HG02840 (cell line): ENCODE data around the gene ASB2.

Experiments
- ATAC-seq: cut with Tn5 transposase; IDR thresholded peaks from one replicate; pipeline ENCODE4 v1.9.1; 2021; ENCODE audit warnings: mild to moderate bottlenecking, moderate library complexity, moderate number of reproducible peaks; ENCODE audit not compliant: unreplicated experiment, low FRiP score

ASB2 gene

DNA sequence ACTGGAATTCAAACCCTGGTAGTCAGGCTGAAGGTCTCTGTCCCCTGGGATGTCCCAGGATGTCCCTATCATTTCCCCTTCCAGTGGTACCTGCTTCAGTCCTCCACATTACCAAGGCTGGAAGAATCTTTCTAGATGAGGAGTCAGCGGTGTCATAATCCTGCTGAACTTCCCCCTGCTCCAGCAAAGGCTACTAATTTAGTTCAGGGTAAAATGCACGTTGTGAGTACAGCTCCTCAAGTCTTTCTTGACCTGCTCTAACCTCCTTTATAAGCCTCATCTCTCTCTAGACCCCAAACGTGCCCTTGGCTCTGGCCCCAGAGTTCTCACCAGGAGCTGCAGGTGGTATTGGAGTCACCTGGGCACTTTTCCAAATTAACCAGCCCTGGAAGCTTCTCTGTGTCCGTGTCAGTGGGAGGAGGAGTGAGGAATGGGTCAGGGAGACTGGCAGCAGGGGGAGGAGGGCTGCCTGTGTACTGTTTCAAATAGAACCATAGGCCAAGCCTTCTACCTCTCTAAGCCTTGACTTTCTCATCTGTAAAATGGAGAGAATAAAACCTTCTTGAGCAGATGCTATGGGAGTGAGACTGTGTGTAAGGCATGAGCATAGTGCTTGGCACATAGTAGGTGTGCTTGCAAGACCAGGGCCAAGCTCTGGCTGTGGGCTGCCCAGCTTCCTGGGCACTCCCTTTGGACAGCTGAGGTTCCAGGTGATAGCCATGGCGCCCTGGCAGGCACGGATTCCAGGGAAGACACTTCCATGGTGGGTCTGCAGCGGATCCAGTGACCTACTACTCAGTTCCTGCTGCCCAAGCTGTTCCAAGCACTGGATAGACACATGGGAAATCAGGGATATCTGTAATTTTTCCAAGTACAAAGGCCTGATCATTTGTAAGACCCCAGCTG is 24.5 kb downstream of the ASB2 start:
- ATAC-seq = no peak

GRCh38 chr14:93950948-93951634 is 25.3 kb downstream of the ASB2 start:
- ATAC-seq = no peak

DNA sequence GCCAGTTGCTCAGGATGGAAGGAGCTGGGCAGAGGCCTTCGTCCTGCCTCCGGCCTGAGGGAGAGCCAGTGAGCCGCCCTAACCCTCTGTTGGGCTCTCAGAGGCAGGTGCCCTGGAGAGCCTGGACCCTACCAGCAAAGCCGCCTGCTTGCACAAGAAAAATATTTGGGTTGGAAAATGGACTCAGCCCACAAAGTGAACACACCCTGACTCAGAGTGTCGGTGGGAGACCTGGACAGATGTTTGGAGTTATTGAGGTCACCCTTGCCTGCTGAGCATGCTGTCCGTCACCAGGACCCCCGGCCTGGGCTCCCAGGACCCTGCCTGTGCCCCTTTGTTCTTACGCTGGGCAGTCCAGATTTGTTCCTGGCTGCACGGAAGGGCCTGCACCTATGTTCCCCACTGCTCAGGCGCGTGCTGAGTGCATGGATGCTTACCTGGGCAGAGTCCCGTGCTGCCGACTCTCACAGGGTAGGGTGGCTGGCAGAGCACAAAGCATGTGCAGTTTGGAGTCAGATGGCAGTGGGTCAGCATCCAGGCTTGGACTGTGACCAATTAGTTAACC is 26.8 kb downstream of the ASB2 start:
- ATAC-seq = no peak

DNA sequence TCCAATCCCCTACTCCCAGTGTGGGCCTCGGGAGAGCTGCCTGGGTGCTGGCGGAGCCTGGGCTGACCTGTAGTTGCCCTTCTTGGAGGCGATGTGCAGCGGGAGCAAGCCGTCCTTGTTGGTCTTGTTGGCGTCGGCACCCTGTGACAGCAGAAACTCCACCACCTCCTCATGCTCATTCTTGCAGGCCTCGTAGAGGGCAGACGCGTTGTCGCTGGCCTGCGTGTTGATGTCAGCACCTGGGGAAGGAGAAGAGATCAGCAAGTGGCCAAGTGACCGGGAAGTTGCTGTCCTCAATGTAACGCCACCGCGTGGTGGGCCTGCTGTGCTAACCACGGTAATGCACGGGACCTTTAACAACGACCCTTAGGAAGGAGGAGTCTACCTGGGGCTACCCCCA is 29.1 kb downstream of the ASB2 start:
- ATAC-seq = no peak

GRCh38 chr14:93946541-93947090 is 29.8 kb downstream of the ASB2 start:
- no peak for ATAC-seq

DNA sequence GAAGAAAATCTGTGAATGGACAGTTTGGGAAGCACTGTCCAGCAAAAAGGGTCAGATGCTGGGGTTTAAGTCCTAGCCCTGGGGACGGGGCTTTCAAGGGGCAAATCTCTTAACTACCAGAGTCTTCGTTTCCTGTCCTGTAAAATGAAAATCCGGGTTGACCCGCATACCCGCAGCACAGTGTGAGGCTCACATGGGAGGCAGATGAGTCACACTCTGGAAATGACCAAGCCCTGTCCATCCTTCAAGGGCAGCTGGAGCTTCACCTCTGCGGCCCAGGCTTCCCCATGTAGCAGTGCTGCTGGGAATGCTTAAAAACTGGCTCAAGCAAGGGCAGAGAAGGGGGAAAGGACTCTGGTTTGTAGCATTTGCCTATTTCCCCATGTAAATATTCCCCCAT is 30.3 kb downstream of the ASB2 start:
- ATAC-seq = no peak

GRCh38 chr14:93945070-93945399 is 31.3 kb downstream of the ASB2 start:
- ATAC-seq = no peak

DNA sequence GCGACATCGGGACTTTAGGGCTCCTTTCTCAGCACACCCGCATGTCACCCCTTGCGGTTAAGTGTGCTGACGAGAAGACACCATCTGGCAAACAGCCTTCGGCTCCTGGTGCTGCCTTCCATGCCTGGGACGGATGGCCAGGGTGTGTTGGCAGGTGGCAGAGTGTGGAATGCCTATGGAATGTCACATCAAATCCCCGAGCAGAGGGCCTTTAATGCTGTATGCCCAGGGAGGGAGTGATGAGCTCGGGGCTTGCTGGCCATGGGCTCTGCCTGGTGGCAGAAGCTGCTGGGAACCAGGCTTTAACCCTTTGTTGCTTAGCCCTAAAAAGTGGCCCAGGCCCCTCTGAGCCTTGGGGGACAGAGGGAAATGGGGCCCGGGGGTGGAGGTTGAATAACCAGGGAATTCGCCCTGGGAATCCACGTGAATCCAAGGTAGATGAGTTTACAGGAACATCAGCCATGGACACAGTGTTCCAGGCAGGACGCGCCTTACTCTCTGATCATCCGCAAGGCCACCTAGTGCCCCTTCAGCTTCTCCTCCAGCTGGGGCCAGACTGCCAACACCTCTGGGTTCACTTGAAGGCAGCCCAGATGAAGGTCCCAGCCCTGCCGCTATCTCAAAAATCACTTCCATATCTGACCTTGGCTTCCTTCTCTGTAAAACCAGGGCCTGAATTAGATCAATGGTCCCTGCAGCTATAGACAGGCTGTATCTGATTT is 31.9 kb downstream of the ASB2 start:
- ATAC-seq = no peak

DNA sequence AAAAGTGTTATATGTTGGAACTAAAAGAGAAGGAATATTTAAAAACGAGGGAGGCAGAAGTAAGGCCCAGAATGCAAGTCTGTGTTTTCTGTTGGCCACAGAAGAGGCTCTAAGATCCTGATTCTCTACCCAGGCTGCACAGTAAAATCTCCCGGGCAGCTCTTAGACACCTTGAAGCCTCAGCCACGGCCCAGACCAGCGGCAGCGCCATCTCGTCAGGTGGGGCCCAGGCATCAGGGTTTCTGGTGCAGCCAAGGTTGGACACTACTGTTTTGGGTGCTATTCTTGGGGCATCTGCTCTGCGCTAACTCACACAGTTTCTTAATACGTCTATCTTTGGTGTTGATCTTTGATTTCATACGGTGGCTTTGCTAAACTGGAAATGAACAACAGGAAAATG is 32.4 kb downstream of the ASB2 start:
- ATAC-seq = no peak

DNA sequence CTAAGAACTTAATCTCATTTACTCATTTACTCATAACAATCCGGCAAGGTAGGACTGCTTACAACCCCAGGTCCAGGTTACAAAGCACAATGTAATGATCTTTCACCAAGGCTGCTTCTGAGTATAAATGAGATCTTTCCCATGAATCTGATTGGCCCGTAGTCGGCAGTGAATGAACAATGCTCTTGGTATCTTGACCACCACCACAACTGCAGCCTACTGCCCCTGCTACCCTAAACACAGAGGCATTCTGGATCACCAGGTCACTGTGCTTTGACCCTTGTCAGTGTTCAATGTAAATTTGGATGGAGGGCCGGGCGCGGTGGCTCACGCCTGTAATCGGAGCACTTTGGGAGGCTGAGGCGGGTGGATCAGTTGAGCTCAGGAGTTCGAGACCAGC is 33.3 kb downstream of the ASB2 start:
- no peak for ATAC-seq

DNA sequence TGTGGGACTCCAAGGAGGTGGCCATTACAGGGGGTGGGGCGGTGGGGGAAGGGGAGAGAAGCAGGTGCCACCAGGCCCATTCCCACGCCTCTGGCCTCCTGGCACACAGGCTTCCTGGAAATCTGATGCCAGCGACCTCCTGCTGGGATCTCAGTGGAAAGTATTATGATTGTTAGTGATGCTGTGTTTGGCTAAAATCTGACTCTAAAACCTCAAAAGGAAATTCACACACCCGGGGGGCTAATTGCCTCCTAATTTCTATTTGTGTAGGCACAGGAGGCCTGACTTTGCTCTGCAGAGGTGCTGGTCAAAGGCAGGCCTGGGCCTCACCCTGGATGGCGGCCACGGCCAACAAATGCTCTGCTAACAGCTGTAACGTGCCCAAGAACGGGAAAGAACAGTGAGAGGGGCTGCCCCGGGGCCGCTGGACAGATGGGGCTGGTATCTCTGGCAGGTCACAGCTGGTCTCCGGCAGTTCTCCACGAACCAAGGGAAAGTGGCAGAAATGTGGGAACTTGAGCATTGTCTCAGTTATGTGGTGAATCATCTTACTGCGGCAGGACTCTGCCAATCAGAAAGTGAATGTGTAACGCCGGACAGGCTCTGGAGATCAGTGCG is 35.0 kb downstream of the ASB2 start:
- ATAC-seq = no peak

GRCh38 chr14:93940437-93940836 is 35.9 kb downstream of the ASB2 start:
- ATAC-seq = no peak

DNA sequence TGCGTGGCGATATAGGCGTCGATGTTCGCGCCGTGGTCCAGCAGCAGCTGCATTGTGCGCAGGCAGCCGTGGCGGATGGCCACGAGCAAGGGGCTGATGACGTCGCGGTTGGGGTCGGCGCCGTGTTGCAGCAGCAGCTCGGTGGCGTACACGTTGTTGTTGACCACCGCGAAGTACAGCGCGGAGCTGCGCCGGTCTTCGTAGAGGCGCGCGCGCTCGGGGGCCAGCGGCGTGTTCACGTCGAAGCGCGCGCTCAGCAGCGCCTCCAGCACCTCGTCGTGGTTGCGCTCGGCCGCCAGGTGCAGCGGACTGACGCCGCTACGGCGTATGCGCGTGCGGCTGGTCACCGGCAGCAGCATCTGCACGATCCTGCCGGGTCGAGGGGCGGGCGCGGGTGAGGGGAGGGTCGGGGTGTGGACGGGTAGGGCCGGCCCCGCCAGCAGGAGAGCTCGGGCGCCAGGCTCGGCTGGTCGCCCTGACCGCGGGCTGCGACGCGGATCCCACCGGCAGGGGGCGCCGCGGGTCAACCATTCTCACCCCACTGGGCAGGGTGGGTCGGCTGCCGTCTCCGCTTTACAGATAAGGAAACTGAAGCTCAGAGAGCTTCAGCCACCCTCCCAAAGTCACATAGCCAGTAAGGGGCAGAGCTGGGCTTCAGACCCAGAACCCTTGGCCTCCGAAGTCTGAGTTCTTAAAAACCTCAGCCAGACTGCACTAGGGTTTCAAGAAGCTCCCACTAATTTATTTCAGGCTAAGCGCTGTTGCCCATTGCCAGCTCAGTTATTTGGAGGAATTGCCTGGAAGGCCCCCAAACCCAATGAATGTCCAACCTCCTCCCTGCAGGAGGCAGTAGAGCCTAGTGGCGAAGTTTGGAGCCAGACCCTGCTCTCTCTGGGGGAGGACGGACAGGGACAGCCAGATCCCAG is 36.8 kb downstream of the ASB2 start:
- peak; percentile 84 for ATAC-seq

GRCh38 chr14:93938751-93939303 is 37.5 kb downstream of the ASB2 start:
- ATAC-seq = peak; percentile 1

- no peak for ATAC-seq
Observed at GRCh38 chr14:93937519-93937918, 38.9 kb downstream of the ASB2 start.

DNA sequence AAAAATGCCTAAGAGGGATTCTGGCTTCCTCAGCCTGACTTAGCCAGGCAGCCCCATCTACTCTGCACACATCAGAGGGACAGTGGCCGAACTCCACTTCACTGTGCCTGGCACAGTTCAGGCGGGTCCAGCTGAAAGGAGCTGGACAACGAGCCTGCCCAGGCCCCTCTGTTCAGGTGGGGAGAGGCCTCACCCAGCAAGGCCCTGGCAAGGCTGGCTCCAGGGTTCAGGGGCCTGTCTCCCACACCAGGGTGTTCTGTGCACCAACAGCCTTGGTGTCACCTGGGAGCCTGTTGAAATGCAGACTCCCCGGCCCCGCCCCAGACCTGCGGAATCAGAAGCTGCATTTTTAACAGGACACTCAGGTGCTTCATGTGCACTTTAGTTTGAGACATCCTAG is 39.4 kb downstream of the ASB2 start:
- ATAC-seq = no peak

DNA sequence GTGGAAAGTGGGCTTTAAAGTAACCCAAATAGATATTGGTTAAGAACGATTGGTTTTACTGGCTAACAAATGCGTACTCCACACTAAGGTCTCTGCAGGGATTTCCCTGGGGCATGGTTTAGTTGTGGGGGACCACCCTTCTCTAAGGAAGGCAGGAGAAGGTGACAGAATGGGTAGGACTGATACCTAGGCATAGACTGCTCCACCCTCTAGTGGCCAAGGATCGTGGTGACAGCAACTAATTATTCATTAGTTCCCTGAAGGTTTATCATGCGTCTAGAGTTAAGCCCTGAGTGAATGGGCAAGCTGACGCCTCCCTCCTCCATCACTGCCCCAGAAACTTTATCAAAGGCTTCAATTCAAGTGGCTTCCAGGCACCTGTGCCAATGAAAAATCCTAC is 40.1 kb downstream of the ASB2 start:
- no peak for ATAC-seq

- no peak for ATAC-seq
Observed at GRCh38 chr14:93935213-93935612, 41.2 kb downstream of the ASB2 start.

- ATAC-seq = no peak
Observed at GRCh38 chr14:93932642-93933041, 43.7 kb downstream of the ASB2 start.
